Astrocyte (in vitro differentiated cells and primary cell): ENCODE data around the gene SLC25A22.

Experiments used
- EZH2 ChIP-seq: IDR thresholded peaks from 2 replicates; pipeline ENCODE4 v1.6.1; 2012; ENCODE audit warnings: mild to moderate bottlenecking, low read length, inconsistent platforms; ENCODE audit not compliant: insufficient read depth
- TF ChIP-seq, protein P1 (sequence below): IDR thresholded peaks from 2 replicates; pipeline ENCODE4 v1.5.1; 2011; ENCODE audit warnings: low read depth, mild to moderate bottlenecking, inconsistent platforms, low read length, moderate library complexity; ENCODE audit not compliant: insufficient read depth

DNA sequence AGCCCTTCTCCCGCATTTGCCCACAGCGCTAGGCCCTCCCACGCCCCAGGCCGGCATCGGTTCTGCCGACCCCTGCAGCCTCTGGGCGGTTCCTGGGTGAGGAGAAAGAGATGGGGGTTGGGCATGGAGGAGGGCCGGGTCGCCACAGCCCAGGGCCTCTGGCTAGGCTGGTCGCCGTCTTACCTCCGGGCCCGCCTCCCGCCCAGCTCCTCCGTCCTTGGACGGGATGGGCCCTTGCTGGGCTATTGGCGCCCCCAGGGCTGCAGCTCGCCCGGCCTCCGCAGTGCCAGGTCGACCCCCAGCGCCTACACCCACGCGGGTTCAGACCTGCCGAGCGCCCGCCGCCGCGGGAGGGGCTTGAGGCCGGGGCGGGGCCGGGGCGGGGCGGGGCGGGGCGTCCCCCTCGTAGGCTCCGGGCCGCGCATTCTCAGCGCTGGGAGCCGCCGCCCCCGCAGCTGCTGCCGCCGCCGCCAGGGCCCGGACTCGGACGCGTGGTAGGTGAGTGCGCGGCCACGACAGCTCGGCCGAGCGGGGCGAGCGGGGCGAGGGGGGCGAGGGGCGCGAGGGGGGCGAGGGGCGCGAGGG lies 34.5 kb upstream of the SLC25A22 start, which contains the start of gene CD151:
- TF ChIP-seq, protein P1, sequence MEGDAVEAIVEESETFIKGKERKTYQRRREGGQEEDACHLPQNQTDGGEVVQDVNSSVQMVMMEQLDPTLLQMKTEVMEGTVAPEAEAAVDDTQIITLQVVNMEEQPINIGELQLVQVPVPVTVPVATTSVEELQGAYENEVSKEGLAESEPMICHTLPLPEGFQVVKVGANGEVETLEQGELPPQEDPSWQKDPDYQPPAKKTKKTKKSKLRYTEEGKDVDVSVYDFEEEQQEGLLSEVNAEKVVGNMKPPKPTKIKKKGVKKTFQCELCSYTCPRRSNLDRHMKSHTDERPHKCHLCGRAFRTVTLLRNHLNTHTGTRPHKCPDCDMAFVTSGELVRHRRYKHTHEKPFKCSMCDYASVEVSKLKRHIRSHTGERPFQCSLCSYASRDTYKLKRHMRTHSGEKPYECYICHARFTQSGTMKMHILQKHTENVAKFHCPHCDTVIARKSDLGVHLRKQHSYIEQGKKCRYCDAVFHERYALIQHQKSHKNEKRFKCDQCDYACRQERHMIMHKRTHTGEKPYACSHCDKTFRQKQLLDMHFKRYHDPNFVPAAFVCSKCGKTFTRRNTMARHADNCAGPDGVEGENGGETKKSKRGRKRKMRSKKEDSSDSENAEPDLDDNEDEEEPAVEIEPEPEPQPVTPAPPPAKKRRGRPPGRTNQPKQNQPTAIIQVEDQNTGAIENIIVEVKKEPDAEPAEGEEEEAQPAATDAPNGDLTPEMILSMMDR, result no peak
- no peak for TF ChIP-seq EZH2
